ENCODE data around the gene THSD4. TPM values are rescaled to one million over a fixed set of nuclear protein-coding genes. Genes with fewer than 3 reads are reported as not detected.

THSD4 gene
- total RNA-seq, 1 donor from 2014 or later: 66.8 TPM

- Histone ChIP-seq H3K36me3 (no peaks in the 10 kb centered on the region), H3K27ac (no peak overlapping the region), H3K27me3 (no peaks in the 10 kb centered on the region), H3K4me1 (peaks cover 33% of the 10 kb centered on the region), H3K9me3 (no peaks in the 10 kb centered on the region), H3K4me3 (no peak overlapping the region)
- DNase-seq (ENCODE audit: extremely low spot score in 2 of 2): no peak
- intact Hi-C loops (cut with DNase I): no loop called here
- TF ChIP-seq POLR2AphosphoS5 (IDR thresholded peaks at IDR 0.05; ENCODE audit: insufficient read depth in 1 of 2, low read depth in 1 of 2): no peak
- no peak for TF ChIP-seq CTCF (IDR thresholded peaks at IDR 0.05)
- TF ChIP-seq POLR2A (IDR thresholded peaks at IDR 0.05): no peak
Observed at GRCh38 chr15:71138473-71138872, 23.2 kb downstream of the THSD4 start.

DNA sequence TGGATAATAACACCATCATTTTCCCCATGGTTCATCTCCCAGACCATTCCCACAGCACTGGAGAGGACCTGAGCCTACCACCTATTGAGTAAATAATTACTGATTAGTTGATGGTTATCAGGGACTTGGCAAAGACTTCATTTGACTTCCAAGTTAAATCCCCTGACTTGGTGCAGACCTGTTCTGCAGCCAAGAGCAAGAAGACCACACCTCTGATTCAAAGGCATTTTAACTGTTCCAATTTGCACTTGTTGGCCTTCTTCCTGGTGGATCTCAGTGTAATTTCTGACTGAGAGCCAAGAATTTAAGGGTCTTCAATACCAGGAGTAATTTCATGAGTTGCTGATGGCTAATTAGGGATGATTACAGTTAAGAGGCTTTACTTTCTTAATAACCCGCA is 24.0 kb downstream of the THSD4 start:
- Histone ChIP-seq H3K27ac (no peak overlapping the region), H3K9me3 (no peaks in the 10 kb centered on the region), H3K36me3 (no peaks in the 10 kb centered on the region), H3K4me3 (no peak overlapping the region), H3K27me3 (no peaks in the 10 kb centered on the region), H3K4me1 (peaks cover 40% of the 10 kb centered on the region)
- no peak for TF ChIP-seq POLR2AphosphoS5 (IDR thresholded peaks at IDR 0.05; ENCODE audit: insufficient read depth in 1 of 2, low read depth in 1 of 2)
- intact Hi-C loops (cut with DNase I): no loop called here
- no peak for DNase-seq (ENCODE audit: extremely low spot score in 2 of 2)

DNA sequence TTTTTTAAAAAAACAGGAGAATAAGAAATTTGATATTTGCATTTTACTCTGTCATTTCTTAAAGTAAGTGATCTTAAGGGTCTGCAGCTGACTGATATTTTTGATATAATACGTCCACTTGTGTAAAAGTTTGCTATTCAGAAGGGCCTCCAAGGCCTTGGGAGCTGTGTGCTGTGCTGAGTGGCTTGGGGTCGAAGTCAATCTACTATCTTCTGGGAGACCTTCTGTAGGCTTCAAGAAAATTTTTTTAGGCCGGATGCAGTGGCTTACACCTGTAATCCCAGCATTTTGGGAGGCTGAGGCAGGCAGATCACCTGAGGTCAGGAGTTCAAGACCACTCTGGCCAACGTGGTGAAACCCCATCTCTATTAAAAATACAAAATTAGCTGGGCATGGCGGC is 26.3 kb downstream of the THSD4 start:
- Histone ChIP-seq H3K4me3 (no peak overlapping the region), H3K4me1 (peaks cover 44% of the 10 kb centered on the region), H3K36me3 (no peaks in the 10 kb centered on the region), H3K9me3 (no peaks in the 10 kb centered on the region), H3K27ac (no peak overlapping the region), H3K27me3 (no peaks in the 10 kb centered on the region)
- peak in 1 of 2 donors; percentile 52 for DNase-seq (ENCODE audit: extremely low spot score in 2 of 2)
- intact Hi-C loops (cut with DNase I): no loop called here
- no peak for TF ChIP-seq CTCF (IDR thresholded peaks at IDR 0.05)
- TF ChIP-seq POLR2A (IDR thresholded peaks at IDR 0.05): no peak
- no peak for TF ChIP-seq POLR2AphosphoS5 (IDR thresholded peaks at IDR 0.05; ENCODE audit: insufficient read depth in 1 of 2, low read depth in 1 of 2)

DNA sequence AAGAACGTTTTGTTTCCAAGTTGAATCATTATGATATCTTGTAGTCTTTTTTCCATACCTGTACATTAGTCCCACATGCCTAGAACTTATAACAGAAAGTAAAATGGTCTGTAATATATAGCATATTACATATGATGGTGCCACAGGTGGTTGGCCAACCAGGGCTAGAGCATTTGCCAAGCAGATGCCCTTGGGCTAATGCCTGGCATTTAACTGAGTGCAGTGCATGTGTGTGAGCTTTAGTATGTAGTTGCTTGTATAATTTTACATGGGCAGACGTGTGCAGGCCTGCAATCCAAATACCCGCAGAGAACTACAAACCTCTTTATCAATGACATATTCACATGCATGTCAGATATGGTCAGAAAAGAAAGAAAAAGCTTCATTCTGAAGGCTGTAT is 27.5 kb downstream of the THSD4 start:
- Histone ChIP-seq H3K27ac (no peak overlapping the region), H3K36me3 (no peaks in the 10 kb centered on the region), H3K4me3 (no peak overlapping the region), H3K4me1 (peaks cover 42% of the 10 kb centered on the region), H3K9me3 (no peaks in the 10 kb centered on the region), H3K27me3 (no peaks in the 10 kb centered on the region)
- no peak for DNase-seq (ENCODE audit: extremely low spot score in 2 of 2)
- intact Hi-C loops (cut with DNase I): no loop called here
- TF ChIP-seq POLR2AphosphoS5 (IDR thresholded peaks at IDR 0.05; ENCODE audit: insufficient read depth in 1 of 2, low read depth in 1 of 2) (no peak), POLR2A (IDR thresholded peaks at IDR 0.05) (no peak), CTCF (IDR thresholded peaks at IDR 0.05) (no peak)

DNA sequence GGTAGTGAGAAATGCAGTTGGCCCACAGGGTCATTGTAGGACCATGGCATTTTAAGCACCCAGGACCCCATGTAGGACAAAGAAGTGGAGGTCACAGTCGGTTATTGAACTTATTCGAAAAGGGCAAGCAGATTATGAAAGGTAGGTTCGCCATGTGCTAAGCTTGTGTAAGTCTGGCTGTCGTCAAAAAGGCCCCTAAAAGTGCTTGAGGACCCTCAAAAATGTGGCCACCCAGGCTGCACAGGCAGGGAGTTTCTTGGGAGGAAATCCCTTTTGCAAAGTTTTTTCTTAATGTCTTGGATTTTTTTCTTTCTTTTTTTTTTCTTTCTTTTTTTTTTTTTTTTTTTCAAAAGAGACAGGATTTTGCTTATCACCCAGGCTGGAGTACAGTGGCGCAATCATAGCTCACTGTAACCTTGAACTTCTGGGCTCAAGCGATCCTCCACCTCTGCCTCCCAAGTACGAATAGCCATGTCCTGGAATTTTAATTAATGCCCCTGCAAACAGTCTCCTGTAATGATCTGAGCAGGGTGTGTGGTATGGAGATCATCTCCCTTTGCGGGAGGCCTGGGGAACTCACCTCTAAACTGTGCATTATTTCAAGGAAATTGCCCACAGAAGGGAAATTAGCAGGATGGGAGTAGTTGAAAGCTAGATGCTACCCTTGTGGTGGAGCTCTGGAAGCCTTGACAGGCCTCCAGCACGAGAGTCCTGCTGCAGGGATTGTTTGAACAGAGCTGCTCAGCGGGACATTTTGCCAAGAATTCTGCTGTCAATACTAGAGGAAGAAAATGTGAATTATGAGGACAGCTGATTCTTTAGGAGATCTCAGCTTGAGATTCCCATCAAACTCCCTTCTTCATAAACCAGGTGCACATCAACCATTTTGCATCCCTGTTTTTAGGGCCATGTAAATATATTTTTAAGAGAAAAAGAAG is 28.4 kb downstream of the THSD4 start:
- Histone ChIP-seq H3K36me3 (no peaks in the 10 kb centered on the region), H3K27ac (no peak overlapping the region), H3K9me3 (no peaks in the 10 kb centered on the region), H3K4me1 (peaks cover 42% of the 10 kb centered on the region), H3K4me3 (no peak overlapping the region), H3K27me3 (no peaks in the 10 kb centered on the region)
- TF ChIP-seq CTCF (IDR thresholded peaks at IDR 0.05) (no peak), POLR2AphosphoS5 (IDR thresholded peaks at IDR 0.05; ENCODE audit: insufficient read depth in 1 of 2, low read depth in 1 of 2) (no peak), POLR2A (IDR thresholded peaks at IDR 0.05) (no peak)
- intact Hi-C loops (cut with DNase I): no loop called here
- no peak for DNase-seq (ENCODE audit: extremely low spot score in 2 of 2)
